Measurements from ENCODE around the gene TUNAR.

DNA sequence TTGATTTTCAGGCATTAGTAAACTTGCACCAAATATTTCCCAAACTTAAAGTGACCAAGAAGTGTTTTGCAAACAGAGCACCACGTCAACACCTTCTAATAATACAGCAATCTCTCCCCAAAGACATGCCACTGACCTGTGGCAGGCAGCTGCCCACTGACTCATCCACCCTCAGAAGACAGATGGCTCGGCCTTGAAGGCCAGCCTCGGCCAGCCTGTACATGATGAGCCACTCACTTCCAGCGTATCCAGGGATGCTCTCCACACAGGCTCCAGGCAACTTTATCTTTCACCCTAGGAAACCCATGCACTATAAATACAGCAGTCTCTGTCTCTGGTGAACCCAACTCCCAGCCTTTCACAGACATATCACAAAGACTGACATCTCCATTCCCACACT is 62.7 kb downstream of the TUNAR start:
- TF ChIP-seq, protein P1, sequence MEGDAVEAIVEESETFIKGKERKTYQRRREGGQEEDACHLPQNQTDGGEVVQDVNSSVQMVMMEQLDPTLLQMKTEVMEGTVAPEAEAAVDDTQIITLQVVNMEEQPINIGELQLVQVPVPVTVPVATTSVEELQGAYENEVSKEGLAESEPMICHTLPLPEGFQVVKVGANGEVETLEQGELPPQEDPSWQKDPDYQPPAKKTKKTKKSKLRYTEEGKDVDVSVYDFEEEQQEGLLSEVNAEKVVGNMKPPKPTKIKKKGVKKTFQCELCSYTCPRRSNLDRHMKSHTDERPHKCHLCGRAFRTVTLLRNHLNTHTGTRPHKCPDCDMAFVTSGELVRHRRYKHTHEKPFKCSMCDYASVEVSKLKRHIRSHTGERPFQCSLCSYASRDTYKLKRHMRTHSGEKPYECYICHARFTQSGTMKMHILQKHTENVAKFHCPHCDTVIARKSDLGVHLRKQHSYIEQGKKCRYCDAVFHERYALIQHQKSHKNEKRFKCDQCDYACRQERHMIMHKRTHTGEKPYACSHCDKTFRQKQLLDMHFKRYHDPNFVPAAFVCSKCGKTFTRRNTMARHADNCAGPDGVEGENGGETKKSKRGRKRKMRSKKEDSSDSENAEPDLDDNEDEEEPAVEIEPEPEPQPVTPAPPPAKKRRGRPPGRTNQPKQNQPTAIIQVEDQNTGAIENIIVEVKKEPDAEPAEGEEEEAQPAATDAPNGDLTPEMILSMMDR (conservative IDR thresholded peaks at IDR 0.05; ENCODE audit: low read length), result no peak
- TF ChIP-seq EZH2phosphoT487 (IDR thresholded peaks at IDR 0.05; ENCODE audit: borderline replicate concordance), result no peak

Measured in Loucy (cell line).